C4-2B (cell line): ENCODE results near the gene TMEM129.
A peak's percentile ranks its signal among the peaks of the same experiment; 100 is the strongest.

ENCODE experiments used
- H3K27ac ChIP-seq: fragments of 450-650 bp; 2 replicates; pipeline ENCODE4 v1.5.1; 2017
- CTCF ChIP-seq: fragments of 450-650 bp; conservative IDR thresholded peaks from 2 replicates; pipeline ENCODE4 v1.5.1; 2017; ENCODE audit warnings: mild to moderate bottlenecking
- ZFX ChIP-seq: fragments of 450-650 bp; IDR thresholded peaks from 2 replicates; pipeline ENCODE4 v1.6.1; 2017

Gene TMEM129

GRCh38 chr4:1720163-1720983 is 750 bp downstream of the TMEM129 start:
- H3K27ac ChIP-seq = peak overlapping the region; percentile 97
- TF ChIP-seq ZFX (peak; percentile 79), CTCF (no peak)

GRCh38 chr4:1718095-1718850 is 2.9 kb downstream of the TMEM129 start:
- peak overlapping the region; percentile 97 for H3K27ac ChIP-seq
- no peak; the same call in 1 of the 2 replicates for TF ChIP-seq ZFX
- TF ChIP-seq CTCF = no peak

- TF ChIP-seq CTCF (no peak), ZFX (no peak)
- peak overlapping the region; percentile 97 for H3K27ac ChIP-seq
These were observed 3.7 kb downstream of the TMEM129 start for GRCh38 chr4:1717129-1718094.

- peak overlapping the region; percentile 97 for H3K27ac ChIP-seq
These were observed 4.8 kb downstream of the TMEM129 start for GRCh38 chr4:1716065-1716945.

GRCh38 chr4:1715002-1715758 is 5.9 kb downstream of the TMEM129 start:
- TF ChIP-seq ZFX = no peak
- no peak for TF ChIP-seq CTCF
- H3K27ac ChIP-seq = peak overlapping the region; percentile 97; the same call in 1 of the 2 replicates

More at GRCh38 chr4:1716065-1716945, 4.8 kb downstream of the TMEM129 start:
- no peak for TF ChIP-seq CTCF
- TF ChIP-seq ZFX = no peak
